Adipocyte (in vitro differentiated cells): ENCODE results near the gene MGAT5.

Source experiments
- DNase-seq: peaks from one replicate; pipeline ENCODE4 v3.0.0-alpha.2; 2015; ENCODE audit warnings: low read depth
- H3K27me3 ChIP-seq: replicated peaks from 2 replicates; pipeline ENCODE4 v1.7.0; 2013; ENCODE audit warnings: mild to moderate bottlenecking, low read length, moderate library complexity; ENCODE audit not compliant: control insufficient read depth, insufficient read depth
- H3K36me3 ChIP-seq: 2 replicates; pipeline ENCODE4 v1.7.0; 2013; ENCODE audit warnings: low read length, mild to moderate bottlenecking, moderate library complexity; ENCODE audit not compliant: control insufficient read depth, insufficient read depth, severe bottlenecking
- H3K4me1 ChIP-seq: 2 replicates; pipeline ENCODE4 v1.7.0; 2013; ENCODE audit warnings: mild to moderate bottlenecking, low read length, moderate library complexity; ENCODE audit not compliant: control insufficient read depth, insufficient read depth
- H3K4me3 ChIP-seq: 2 replicates; pipeline ENCODE4 v1.7.0; 2013; ENCODE audit warnings: mild to moderate bottlenecking, low read length, moderate library complexity
- H3K9ac ChIP-seq: 2 replicates; pipeline ENCODE4 v1.7.0; 2013; ENCODE audit warnings: mild to moderate bottlenecking, low read length, moderate library complexity
- H3K9me3 ChIP-seq: 2 replicates; pipeline ENCODE4 v1.7.0; 2013; ENCODE audit warnings: mild to moderate bottlenecking, low read length, moderate library complexity; ENCODE audit not compliant: control insufficient read depth

The MGAT5 gene

DNA sequence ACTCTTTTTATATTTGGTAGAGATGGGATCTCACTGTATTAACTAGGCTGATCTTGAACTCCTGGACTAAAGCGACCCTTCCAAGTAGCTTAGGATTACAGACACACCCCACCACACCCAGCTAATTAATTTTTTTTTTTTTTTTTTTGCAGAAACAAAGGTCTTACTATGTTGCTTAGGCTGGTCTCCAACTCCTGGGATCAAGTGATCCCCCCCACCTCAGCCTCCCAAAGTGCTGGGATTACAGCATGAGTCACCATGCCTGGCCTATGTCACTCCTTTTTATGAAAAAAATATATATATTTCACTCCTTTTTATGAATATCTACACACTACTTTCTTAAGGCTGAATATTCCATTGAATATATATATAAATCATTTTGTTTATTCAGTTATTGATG, 162.8 kb downstream of the MGAT5 start:
- no peaks in the 10 kb centered on the region for H3K36me3 ChIP-seq
- H3K9ac ChIP-seq = no peak overlapping the region
- DNase-seq = no peak
- no peak overlapping the region for H3K4me3 ChIP-seq
- no peaks in the 10 kb centered on the region for H3K9me3 ChIP-seq
- peaks cover 3% of the 10 kb centered on the region for H3K4me1 ChIP-seq
- no peaks in the 10 kb centered on the region for H3K27me3 ChIP-seq

DNA sequence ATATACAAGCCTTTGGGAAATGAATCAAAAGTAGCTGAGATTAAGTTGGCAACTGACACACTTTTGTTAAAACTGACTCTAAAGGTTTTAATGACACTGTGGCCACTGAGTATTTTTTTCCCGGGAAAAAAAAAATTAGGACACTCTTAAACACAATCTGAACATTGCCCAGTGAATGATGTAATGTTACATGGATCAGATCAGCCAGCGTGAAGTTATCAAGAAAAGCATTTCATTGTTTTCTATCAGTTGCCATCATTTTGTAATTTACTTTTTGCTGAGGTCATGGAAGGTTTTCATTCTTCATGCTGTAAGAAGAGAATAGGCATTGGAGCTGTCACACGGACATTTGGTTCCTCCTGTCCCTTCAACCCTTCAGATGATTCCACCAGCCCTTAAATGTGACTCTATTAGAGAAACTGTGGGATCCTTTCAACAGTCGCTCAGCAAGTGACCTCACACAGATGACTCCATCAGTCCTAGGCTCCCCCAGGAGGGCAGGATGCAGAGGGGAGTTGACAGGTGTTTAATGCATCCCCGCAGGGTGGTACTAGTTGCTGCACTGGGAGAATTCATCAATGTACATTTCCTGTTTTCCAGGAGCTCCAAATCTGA, 164.2 kb downstream of the MGAT5 start:
- H3K9me3 ChIP-seq = no peaks in the 10 kb centered on the region
- no peaks in the 10 kb centered on the region for H3K27me3 ChIP-seq
- peaks cover 3% of the 10 kb centered on the region for H3K36me3 ChIP-seq
- no peak overlapping the region for H3K4me3 ChIP-seq
- DNase-seq = no peak
- H3K4me1 ChIP-seq = no peaks in the 10 kb centered on the region
- H3K9ac ChIP-seq = no peak overlapping the region

DNA sequence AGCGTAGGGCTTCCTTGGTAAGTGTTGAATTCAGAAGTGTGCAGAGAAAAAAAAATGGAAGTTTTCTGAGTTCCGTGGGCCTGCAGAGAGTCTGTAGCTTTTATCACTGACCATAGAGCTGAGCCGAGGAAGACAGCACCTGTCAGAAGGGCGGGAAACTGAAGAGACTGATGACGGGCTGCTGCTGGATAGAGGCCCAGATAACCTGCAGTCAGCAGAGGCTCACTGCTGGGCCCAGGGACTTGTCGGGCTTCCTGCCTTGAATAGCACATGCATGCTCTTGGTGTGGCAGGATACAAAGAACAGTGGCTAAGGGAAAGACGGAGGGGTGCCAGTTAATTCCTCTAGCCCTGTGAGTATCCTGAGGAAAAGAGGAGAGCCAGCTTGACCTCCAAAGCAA, 166.4 kb downstream of the MGAT5 start:
- Histone ChIP-seq H3K9me3 (no peaks in the 10 kb centered on the region), H3K36me3 (peaks cover 3% of the 10 kb centered on the region), H3K9ac (no peak overlapping the region), H3K27me3 (no peaks in the 10 kb centered on the region), H3K4me1 (no peaks in the 10 kb centered on the region), H3K4me3 (no peak overlapping the region)
- DNase-seq = no peak

DNA sequence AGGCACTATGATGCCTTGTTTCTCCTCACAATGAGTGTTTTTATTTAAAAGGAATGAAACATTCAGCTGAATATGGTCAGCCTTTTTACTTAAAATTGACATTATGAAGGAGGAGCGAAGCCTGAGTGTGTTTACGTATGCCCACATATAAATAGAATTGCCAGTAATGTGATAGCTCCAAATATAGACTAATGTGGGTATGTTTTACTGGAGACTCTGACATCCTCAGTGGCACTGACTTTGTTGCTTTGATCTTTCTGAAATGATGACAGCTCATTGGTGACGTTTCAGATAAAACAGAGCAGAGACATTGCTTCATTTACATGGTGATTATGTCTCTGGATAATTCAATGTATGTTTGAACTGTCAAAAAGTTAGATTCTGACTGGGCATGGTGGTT, 167.0 kb downstream of the MGAT5 start:
- no peak overlapping the region for H3K9ac ChIP-seq
- DNase-seq = no peak
- no peaks in the 10 kb centered on the region for H3K9me3 ChIP-seq
- no peaks in the 10 kb centered on the region for H3K4me1 ChIP-seq
- H3K4me3 ChIP-seq = no peak overlapping the region
- H3K27me3 ChIP-seq = no peaks in the 10 kb centered on the region
- H3K36me3 ChIP-seq = peaks cover 3% of the 10 kb centered on the region

DNA sequence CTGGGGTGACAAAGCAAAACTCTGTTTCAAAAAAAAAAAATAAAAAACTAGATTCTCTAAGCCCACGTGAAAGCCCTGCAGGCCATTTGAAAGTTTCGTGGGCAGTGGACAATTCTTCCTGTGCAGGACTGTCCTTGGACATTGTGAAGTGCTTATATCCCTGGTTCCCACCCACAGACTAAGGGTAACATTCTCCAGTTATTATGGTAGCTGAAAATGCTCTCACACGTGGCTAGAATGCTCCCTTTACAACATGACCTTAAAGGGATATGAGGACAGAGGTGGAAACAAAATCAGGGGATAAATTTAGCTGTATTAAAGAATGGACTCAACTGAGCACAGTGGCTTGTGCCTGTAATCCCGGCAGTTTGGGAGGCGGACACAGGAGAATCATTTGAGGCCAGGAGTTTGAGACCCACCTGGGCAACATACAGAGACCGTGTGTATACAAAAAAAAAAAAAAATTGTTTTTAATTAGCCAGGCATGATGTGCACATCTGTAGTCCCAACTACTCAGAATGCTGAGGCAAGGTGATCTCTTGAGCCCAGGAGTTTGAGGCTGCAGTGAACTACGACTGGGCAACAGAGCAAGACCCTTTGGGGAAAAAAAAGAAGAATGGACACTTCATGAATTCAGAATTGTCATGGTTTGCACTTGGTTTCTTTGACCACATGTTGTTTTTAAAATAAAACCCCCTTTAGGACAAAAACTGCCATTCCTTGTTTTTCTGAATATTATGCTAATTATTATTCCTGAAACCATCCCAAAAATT, 167.9 kb downstream of the MGAT5 start:
- DNase-seq = peak; percentile 11
- H3K4me1 ChIP-seq = no peaks in the 10 kb centered on the region
- peaks cover 3% of the 10 kb centered on the region for H3K36me3 ChIP-seq
- H3K9me3 ChIP-seq = no peaks in the 10 kb centered on the region
- no peak overlapping the region for H3K9ac ChIP-seq
- no peaks in the 10 kb centered on the region for H3K27me3 ChIP-seq
- H3K4me3 ChIP-seq = no peak overlapping the region

DNA sequence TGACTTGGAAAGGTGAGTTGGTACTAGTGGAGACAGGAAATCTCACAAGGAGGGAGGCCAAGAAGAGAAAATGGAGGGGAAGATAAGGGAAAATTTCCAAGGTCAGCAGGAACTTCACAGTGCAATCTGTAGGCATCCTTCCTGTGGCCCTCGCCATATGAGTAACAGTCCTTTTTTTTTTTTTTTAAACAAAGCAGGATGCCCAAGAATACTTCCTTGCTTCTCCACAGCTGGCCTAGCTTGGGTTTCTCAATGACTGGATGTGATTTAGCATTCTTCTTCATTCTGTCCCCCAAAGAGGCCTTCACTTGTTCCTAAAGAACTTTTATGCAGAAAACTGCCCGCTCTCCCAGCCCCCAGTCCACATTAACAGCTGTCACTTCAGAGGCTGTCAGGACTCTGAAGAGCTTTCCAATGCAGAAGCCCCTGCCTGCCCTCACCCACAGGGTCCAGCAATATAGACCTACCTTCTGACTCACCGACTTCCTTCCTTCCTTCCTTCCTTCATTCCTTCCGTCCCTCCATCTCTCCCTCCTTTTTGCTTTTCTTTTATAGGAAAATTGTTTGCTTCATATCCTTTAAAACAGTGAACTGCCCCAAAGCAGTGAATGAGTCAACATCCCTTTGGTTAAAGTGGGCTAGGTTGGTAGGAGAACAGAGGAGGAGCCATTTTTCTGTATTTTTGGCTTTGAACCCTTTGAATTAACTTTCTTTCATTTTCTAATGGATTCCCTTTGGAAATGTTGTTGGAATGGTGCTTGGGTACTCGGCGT, 172.0 kb downstream of the MGAT5 start:
- no peak overlapping the region for H3K4me3 ChIP-seq
- no peaks in the 10 kb centered on the region for H3K4me1 ChIP-seq
- no peaks in the 10 kb centered on the region for H3K9me3 ChIP-seq
- no peak for DNase-seq
- H3K36me3 ChIP-seq = peaks cover 3% of the 10 kb centered on the region
- H3K27me3 ChIP-seq = no peaks in the 10 kb centered on the region
- H3K9ac ChIP-seq = no peak overlapping the region

DNA sequence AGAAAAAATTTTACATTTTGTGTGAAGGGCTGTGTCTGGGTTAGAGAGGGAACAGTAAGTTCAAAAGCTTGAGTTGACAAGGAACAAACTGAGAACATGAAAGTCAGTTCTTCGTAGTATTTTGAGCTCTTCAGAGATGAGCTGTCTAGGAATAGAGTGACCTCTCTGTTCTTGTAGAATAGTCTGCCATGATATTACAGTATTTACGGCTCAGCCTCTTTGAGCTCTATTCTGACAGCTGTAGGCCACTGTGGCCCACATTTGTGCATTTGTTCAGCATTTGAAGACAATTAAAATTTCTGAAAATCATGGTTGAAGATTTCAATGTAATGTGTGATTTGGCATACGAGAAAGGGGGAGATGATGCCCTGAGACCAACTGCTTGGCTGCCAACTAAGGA, 172.8 kb downstream of the MGAT5 start:
- Histone ChIP-seq H3K4me1 (no peaks in the 10 kb centered on the region), H3K27me3 (no peaks in the 10 kb centered on the region), H3K9me3 (no peaks in the 10 kb centered on the region), H3K9ac (no peak overlapping the region), H3K4me3 (no peak overlapping the region), H3K36me3 (peaks cover 3% of the 10 kb centered on the region)
- DNase-seq = no peak

DNA sequence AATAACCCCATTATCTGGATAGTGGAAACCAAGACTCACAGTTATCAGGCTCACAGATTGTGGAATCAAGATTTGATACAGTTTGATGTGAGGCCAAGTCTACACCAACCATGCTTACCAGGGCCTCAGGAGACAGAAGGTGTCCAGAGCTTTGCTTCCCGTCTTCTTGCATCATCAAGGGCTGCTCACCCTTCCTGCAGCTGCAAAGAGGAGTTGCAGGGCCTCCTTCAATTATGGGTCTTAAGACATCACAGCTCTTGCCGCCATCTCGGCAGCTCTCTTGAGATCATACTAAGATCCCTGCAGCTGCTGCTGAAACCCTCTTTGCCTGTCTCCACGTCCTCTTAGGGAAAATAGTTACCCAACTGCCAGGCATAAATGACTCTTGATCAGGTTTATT, 176.0 kb downstream of the MGAT5 start:
- Histone ChIP-seq H3K27me3 (no peaks in the 10 kb centered on the region), H3K9ac (no peak overlapping the region), H3K4me3 (no peak overlapping the region), H3K9me3 (no peaks in the 10 kb centered on the region), H3K36me3 (no peaks in the 10 kb centered on the region), H3K4me1 (no peaks in the 10 kb centered on the region)
- DNase-seq = no peak

DNA sequence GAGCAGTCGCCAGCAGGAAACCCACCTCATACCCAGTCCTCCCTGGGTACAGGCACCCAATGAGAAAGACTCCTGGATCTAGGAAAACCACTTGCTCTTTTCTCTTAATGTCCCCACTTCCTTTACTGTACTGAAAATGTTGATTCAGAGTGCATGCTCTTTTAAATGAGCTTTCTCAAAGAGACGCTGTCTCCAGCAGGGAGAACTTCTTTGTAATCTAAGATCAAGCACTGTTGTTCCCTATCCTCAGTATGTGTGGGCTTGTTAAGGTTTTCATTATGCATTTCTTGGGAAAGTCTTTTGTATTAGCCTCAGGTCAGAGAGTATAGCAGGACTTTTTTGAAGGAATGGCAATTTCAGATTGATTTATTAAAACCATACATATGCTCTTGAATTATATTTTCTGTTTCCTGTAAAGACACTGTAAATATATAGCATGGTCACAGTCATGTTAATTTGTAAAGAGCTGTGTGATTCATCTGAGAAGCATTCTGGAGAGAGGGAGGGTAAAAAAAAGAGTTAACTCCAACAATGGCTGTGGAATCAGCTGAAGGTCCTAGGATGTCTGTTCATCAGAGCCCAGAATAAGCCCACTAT, 178.1 kb downstream of the MGAT5 start:
- H3K27me3 ChIP-seq = no peaks in the 10 kb centered on the region
- no peak overlapping the region for H3K4me3 ChIP-seq
- no peaks in the 10 kb centered on the region for H3K36me3 ChIP-seq
- no peaks in the 10 kb centered on the region for H3K4me1 ChIP-seq
- no peaks in the 10 kb centered on the region for H3K9me3 ChIP-seq
- no peak overlapping the region for H3K9ac ChIP-seq
- peak; percentile 29 for DNase-seq

DNA sequence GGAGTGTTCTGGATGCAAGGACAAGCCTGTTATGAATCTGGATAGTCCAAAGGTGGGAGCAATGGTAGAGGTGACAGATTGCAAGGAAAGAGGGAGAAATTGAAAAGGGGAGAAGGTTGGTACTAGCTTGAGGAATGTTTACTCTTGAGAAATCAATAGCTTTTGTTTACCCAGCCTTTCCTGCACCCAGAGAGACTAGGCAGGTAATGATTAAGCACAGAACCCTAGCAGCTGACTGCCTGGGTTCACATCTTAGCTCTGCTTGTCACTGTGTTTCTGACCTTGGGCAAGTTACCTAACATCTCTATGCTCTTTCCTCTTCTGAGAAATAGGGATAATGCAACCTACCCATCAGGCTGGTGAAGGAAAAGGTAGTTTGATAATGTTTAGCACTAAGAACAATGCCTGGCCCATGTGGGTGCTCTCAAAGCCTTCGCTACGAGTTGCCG, 178.6 kb downstream of the MGAT5 start:
- no peak for DNase-seq
- H3K27me3 ChIP-seq = no peaks in the 10 kb centered on the region
- no peak overlapping the region for H3K9ac ChIP-seq
- no peaks in the 10 kb centered on the region for H3K9me3 ChIP-seq
- H3K36me3 ChIP-seq = no peaks in the 10 kb centered on the region
- H3K4me3 ChIP-seq = no peak overlapping the region
- no peaks in the 10 kb centered on the region for H3K4me1 ChIP-seq

DNA sequence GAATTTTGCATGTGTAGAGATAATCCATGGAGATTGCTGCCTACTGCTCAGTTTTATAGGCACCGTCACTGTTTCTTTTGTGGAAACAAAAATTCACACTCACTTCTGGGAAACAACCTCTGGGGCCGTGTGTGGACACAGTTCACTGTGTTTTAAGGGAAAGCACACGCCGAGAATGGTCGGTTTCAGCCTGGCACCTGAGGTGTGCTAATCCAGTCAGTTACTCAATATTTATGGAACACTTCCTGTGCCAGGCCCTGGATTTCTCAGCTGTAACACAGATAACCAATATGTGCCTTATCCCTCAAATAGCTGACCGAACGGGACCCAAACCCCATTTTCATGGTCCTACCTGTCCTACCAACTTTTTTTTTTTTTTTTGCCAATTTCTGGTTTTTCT, 179.6 kb downstream of the MGAT5 start:
- Histone ChIP-seq H3K4me1 (no peaks in the 10 kb centered on the region), H3K9me3 (no peaks in the 10 kb centered on the region), H3K36me3 (no peaks in the 10 kb centered on the region), H3K27me3 (no peaks in the 10 kb centered on the region), H3K4me3 (no peak overlapping the region), H3K9ac (no peak overlapping the region)
- no peak for DNase-seq
